Mesenchymal stem cell (in vitro differentiated cells and primary cell): ENCODE measurements around the gene PNRC1.
"Not testable (repeated sequence)": the region's sequence is repeated elsewhere in the genome, so short reads cannot be mapped to it uniquely, and the experiment has no call there.

Experiments
- DNase-seq: peaks from one replicate; pipeline ENCODE4 v3.0.0-alpha.2; 2013
- H2AFZ ChIP-seq: one replicate; pipeline ENCODE4 v1.6.1; 2013; ENCODE audit warnings: low read depth, mild to moderate bottlenecking, control low read depth, inconsistent platforms, low read length, moderate library complexity
- H2AK5ac ChIP-seq: 2 replicates; pipeline ENCODE4 v1.6.1; 2013; ENCODE audit warnings: low read length, moderate library complexity, mild to moderate bottlenecking, inconsistent platforms; ENCODE audit not compliant: severe bottlenecking
- H2BK120ac ChIP-seq: one replicate; pipeline ENCODE4 v1.6.1; 2013; ENCODE audit warnings: low read depth, mild to moderate bottlenecking, inconsistent platforms, low read length, moderate library complexity
- H2BK12ac ChIP-seq, 2 experiments: one replicate each; pipeline ENCODE4 v1.6.1; 2013; ENCODE audit warnings: inconsistent platforms in 2 of 2, low read length in 2 of 2, mild to moderate bottlenecking in 2 of 2, moderate library complexity in 2 of 2, control low read depth in 1 of 2
- H2BK15ac ChIP-seq: one replicate; pipeline ENCODE4 v1.6.1; 2013; ENCODE audit warnings: mild to moderate bottlenecking, low read depth, inconsistent platforms; ENCODE audit not compliant: poor library complexity, severe bottlenecking
- H2BK5ac ChIP-seq: 2 replicates; pipeline ENCODE4 v1.6.1; 2013; ENCODE audit warnings: low read depth, mild to moderate bottlenecking, low read length, control low read depth, inconsistent platforms; ENCODE audit not compliant: poor library complexity, severe bottlenecking
- H3K14ac ChIP-seq, 2 experiments: one replicate each; pipeline ENCODE4 v1.6.1; 2013; ENCODE audit warnings: inconsistent platforms in 2 of 2, low read length in 2 of 2, control low read depth in 1 of 2, mild to moderate bottlenecking in 1 of 2, moderate library complexity in 1 of 2
- H3K18ac ChIP-seq, 2 experiments: one replicate each; pipeline ENCODE4 v1.6.1; 2013; ENCODE audit warnings: inconsistent platforms in 2 of 2, low read length in 2 of 2, control low read depth in 1 of 2, low read depth in 1 of 2, mild to moderate bottlenecking in 1 of 2
- H3K23ac ChIP-seq, 2 experiments: one replicate each; pipeline ENCODE4 v1.6.1; 2013; ENCODE audit warnings: inconsistent platforms in 2 of 2, low read length in 2 of 2, mild to moderate bottlenecking in 2 of 2, moderate library complexity in 2 of 2, control low read depth in 1 of 2
- H3K27ac ChIP-seq: 2 replicates; pipeline ENCODE4 v1.5.1; 2013; ENCODE audit warnings: mild to moderate bottlenecking, moderate library complexity, low read length, control low read depth, inconsistent platforms; ENCODE audit not compliant: poor library complexity, severe bottlenecking
- H3K27me3 ChIP-seq, 2 experiments: 2 replicates each; pipeline versions ENCODE4 v1.6.1 to v1.7.0; 2013; ENCODE audit warnings: low read length in 2 of 2, mild to moderate bottlenecking in 2 of 2, moderate library complexity in 2 of 2, control low read depth in 1 of 2, inconsistent platforms in 1 of 2; ENCODE audit not compliant: control insufficient read depth in 1 of 2, insufficient read depth in 1 of 2
- H3K36me3 ChIP-seq, 2 experiments: 2 replicates each; pipeline versions ENCODE4 v1.6.1 to v1.7.0; 2013; ENCODE audit warnings: low read length in 2 of 2, control low read depth in 1 of 2, inconsistent platforms in 1 of 2, low read depth in 1 of 2, mild to moderate bottlenecking in 1 of 2; ENCODE audit not compliant: insufficient read depth in 2 of 2, control insufficient read depth in 1 of 2
- H3K4ac ChIP-seq, 2 experiments: one replicate each; pipeline ENCODE4 v1.6.1; 2013; ENCODE audit warnings: inconsistent platforms in 2 of 2, low read length in 2 of 2, mild to moderate bottlenecking in 2 of 2, moderate library complexity in 2 of 2, control low read depth in 1 of 2, low read depth in 1 of 2
- H3K4me1 ChIP-seq: 2 replicates; pipeline ENCODE4 v1.6.1; 2013; ENCODE audit warnings: low read depth, low read length, control low read depth; ENCODE audit not compliant: control insufficient read depth, insufficient read depth
- H3K4me2 ChIP-seq: 2 replicates; pipeline ENCODE4 v1.6.1; 2013; ENCODE audit warnings: low read length, mild to moderate bottlenecking, inconsistent platforms; ENCODE audit not compliant: poor library complexity, severe bottlenecking
- H3K4me3 ChIP-seq, 2 experiments: 2 replicates each; pipeline versions ENCODE4 v1.5.1 to v1.7.0; 2013; ENCODE audit warnings: low read length in 2 of 2, mild to moderate bottlenecking in 2 of 2, control low read depth in 1 of 2, low read depth in 1 of 2; ENCODE audit not compliant: insufficient read depth in 1 of 2
- H3K79me1 ChIP-seq: replicated peaks from 2 replicates; pipeline ENCODE4 v1.6.1; 2013; ENCODE audit warnings: mild to moderate bottlenecking, control low read depth, low read length, inconsistent platforms; ENCODE audit not compliant: poor library complexity, severe bottlenecking
- H3K9ac ChIP-seq: 2 replicates; pipeline ENCODE4 v1.7.0; 2013; ENCODE audit warnings: mild to moderate bottlenecking, low read length, moderate library complexity
- H3K9me3 ChIP-seq: 2 replicates; pipeline ENCODE4 v1.7.0; 2013; ENCODE audit warnings: mild to moderate bottlenecking, low read length; ENCODE audit not compliant: control insufficient read depth
- H4K8ac ChIP-seq: one replicate; pipeline ENCODE4 v1.6.1; 2013; ENCODE audit warnings: inconsistent platforms, mild to moderate bottlenecking, low read length, moderate library complexity
- H4K91ac ChIP-seq: one replicate; pipeline ENCODE4 v1.6.1; 2013; ENCODE audit warnings: mild to moderate bottlenecking, low read length, inconsistent platforms
- WGBS: methylation state at CpG from one replicate; pipeline ENCODE4 v1.1.7; 2013; ENCODE audit warnings: mixed read lengths; 5-methylcytosine and 5-hydroxymethylcytosine counted together

The PNRC1 gene

DNA sequence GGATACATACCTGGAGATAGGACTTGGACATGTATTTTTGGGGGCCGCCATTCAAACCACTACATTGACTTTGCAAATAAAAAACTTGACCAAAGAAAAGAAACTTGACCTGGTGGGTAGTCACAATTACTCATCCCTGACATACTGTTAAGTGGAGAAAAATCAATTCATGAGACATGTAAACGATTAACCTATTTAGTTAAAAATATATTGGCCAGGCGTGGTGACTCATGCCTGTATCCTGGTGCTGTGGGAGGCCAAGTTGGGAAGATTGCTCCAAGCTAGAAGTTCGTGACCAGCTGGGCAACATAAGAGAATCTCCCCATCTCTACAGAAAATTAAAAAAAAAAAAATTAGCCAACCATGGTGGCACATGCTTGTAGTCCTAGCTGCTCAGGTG is 39.8 kb downstream of the PNRC1 start:
- H3K27ac ChIP-seq: peak overlapping the region; percentile 82
- H2BK120ac ChIP-seq: no peak overlapping the region

DNA sequence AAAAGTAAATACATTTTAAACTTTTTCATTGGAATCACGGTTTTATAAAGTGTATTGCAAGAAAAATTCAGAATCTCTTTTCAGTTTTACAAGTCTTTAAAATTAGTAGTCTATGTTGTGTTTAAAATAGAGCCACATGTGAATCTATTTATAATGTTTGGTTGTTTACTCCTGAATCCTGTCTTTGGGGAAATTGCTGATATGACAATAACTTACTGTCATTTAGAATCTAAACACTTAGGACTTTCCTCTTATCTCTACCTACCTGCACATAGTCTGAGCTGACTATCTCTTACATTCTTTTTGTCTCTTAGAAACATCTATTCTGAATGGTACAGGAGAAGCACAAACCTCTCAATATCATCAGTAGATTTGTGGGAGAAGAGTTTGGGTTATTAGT is 41.4 kb downstream of the PNRC1 start:
- H3K18ac ChIP-seq: no peak overlapping the region
- no peak overlapping the region for H2AFZ ChIP-seq
- H3K14ac ChIP-seq: no peak overlapping the region

More for the DNA sequence above, 39.8 kb downstream of the PNRC1 start:
- H3K9me3 ChIP-seq: no peaks in the 10 kb centered on the region
- H3K4ac ChIP-seq: no peak overlapping the region
- no peak overlapping the region for H2BK5ac ChIP-seq
- peaks cover 0 to 4% of the 10 kb centered on the region in 2 experiments for H3K36me3 ChIP-seq
- no peak overlapping the region for H3K4me3 ChIP-seq
- no peak overlapping the region for H2AFZ ChIP-seq
- no peak overlapping the region for H2BK15ac ChIP-seq
- no peak overlapping the region for H2AK5ac ChIP-seq
- no peak overlapping the region for H3K9ac ChIP-seq
- H4K91ac ChIP-seq: no peak overlapping the region
- peaks cover 0 to 15% of the 10 kb centered on the region in 2 experiments for H3K27me3 ChIP-seq
- H3K14ac ChIP-seq: no peak overlapping the region
- H3K4me1 ChIP-seq: peaks cover 12% of the 10 kb centered on the region
- H3K18ac ChIP-seq: no peak overlapping the region
- no peak overlapping the region for H3K23ac ChIP-seq
- no peak overlapping the region for H3K4me2 ChIP-seq
- H2BK12ac ChIP-seq: no peak overlapping the region
- no peak overlapping the region for H4K8ac ChIP-seq
- WGBS: 50% methylated on average over 2 of the region's 4 CpGs
- peaks cover 5% of the 10 kb centered on the region for H3K79me1 ChIP-seq
- peak; percentile 20 for DNase-seq

DNA sequence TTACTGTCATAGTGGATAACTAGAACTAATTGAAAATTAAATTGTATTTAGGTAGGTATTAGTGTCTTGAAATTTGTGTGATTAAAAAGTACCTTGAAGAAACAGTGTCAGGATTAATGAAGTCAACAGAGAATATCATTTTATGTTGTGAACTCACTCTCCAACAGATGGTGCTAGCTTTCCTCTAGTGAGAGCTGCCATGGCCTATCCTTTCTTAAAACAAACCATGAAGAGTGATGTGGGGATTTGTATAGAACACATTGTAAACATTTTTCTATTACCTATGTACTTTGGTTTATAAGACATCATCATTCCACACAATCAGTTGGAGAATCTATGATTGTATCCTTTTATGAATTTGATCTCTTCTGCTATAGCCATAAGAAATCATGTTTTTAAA is 42.1 kb downstream of the PNRC1 start:
- H3K9ac ChIP-seq: no peak overlapping the region
- H4K91ac ChIP-seq: no peak overlapping the region
- H2BK5ac ChIP-seq: no peak overlapping the region
- H3K4ac ChIP-seq: no peak overlapping the region
- no peak overlapping the region for H3K18ac ChIP-seq
- no peaks in the 10 kb centered on the region for H3K79me1 ChIP-seq
- H3K4me1 ChIP-seq: peaks cover 12% of the 10 kb centered on the region
- H3K23ac ChIP-seq: no peak overlapping the region
- no peak overlapping the region for H2AFZ ChIP-seq
- H3K14ac ChIP-seq: no peak overlapping the region
- no peak overlapping the region for H3K4me2 ChIP-seq
- DNase-seq: peak; percentile 47
- no peak overlapping the region for H2BK120ac ChIP-seq
- H2AK5ac ChIP-seq: no peak overlapping the region
- no peak overlapping the region for H2BK15ac ChIP-seq
- H3K9me3 ChIP-seq: no peaks in the 10 kb centered on the region
- no peak overlapping the region for H4K8ac ChIP-seq
- peaks cover 0 to 4% of the 10 kb centered on the region in 2 experiments for H3K36me3 ChIP-seq
- no peak overlapping the region for H3K4me3 ChIP-seq
- no peak overlapping the region for H2BK12ac ChIP-seq
- no peak overlapping the region for H3K27ac ChIP-seq
- peaks cover 0 to 4% of the 10 kb centered on the region in 2 experiments for H3K27me3 ChIP-seq

More for the DNA sequence above, 41.4 kb downstream of the PNRC1 start:
- H3K9ac ChIP-seq: no peak overlapping the region
- H2BK120ac ChIP-seq: no peak overlapping the region
- no peak overlapping the region for H4K8ac ChIP-seq
- no peak overlapping the region for H3K4me2 ChIP-seq
- no peak overlapping the region for H2BK5ac ChIP-seq
- peaks cover 0 to 4% of the 10 kb centered on the region in 2 experiments for H3K36me3 ChIP-seq
- no CpG with 5 or more reads among the region's 1 CpG for WGBS
- H3K79me1 ChIP-seq: peaks cover 2% of the 10 kb centered on the region
- H3K27me3 ChIP-seq: peaks cover 0 to 5% of the 10 kb centered on the region in 2 experiments
- no peak overlapping the region for H3K23ac ChIP-seq
- no peak overlapping the region for H3K4me3 ChIP-seq
- no peak overlapping the region for H2BK15ac ChIP-seq
- DNase-seq: no peak
- H2BK12ac ChIP-seq: no peak overlapping the region
- no peak overlapping the region for H3K27ac ChIP-seq
- peaks cover 12% of the 10 kb centered on the region for H3K4me1 ChIP-seq
- H4K91ac ChIP-seq: no peak overlapping the region
- H3K9me3 ChIP-seq: no peaks in the 10 kb centered on the region
- H2AK5ac ChIP-seq: no peak overlapping the region
- no peak overlapping the region for H3K4ac ChIP-seq

DNA sequence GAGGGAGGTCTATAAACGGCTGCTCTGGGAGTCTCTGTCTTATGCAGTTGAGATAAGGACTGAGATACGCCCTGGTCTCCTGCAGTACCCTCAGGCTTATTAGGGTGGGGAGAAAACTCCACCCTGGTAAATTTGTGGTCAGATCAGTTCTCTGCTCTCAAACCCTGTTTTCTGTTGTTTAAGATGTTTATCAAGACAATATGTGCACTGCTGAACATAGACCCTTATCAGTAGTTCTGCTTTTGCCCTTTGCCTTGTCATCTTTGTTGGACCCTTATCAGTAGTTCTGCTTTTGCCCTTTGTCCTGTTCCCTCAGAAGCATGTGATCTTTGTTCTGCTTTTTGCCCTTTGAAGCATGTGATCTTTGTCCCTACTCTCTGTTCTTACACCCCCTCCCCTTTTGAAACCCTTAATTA is 47.7 kb downstream of the PNRC1 start:
- not testable (repeated sequence) for H3K4me2 ChIP-seq, H3K18ac ChIP-seq, H3K27me3 ChIP-seq, H3K79me1 ChIP-seq, H3K9ac ChIP-seq, H4K91ac ChIP-seq, H2BK15ac ChIP-seq, H2AK5ac ChIP-seq, H3K9me3 ChIP-seq, H3K27ac ChIP-seq, H4K8ac ChIP-seq, H3K14ac ChIP-seq, DNase-seq, H3K4me3 ChIP-seq, H2BK120ac ChIP-seq, H2BK5ac ChIP-seq, H2AFZ ChIP-seq, H3K4ac ChIP-seq, H3K4me1 ChIP-seq, H3K23ac ChIP-seq, H2BK12ac ChIP-seq, H3K36me3 ChIP-seq
- 97% methylated on average over 2 of the region's 2 CpGs for WGBS
